ENCODE data around the gene SUGCT.

- TF ChIP-seq EZH2 (IDR thresholded peaks at IDR 0.05) (no peak), POLR2AphosphoS5 (IDR thresholded peaks at IDR 0.05; ENCODE audit: borderline replicate concordance, low read depth, low read length) (no peak), FOXP2 (optimal IDR thresholded peaks at IDR 0.05; ENCODE audit: control extremely low read depth, extremely low read length, insufficient read depth) (no peak)
Observed at GRCh38 chr7:40230101-40230500, 95.3 kb downstream of the SUGCT start.

Measured in SK-N-MC (cell line).